Brain microvascular endothelial cell (primary cell): ENCODE results near the gene RPL10A.
A peak's percentile ranks its signal among the peaks of the same experiment; 100 is the strongest.

ENCODE experiments used
- DNase-seq: peaks from one replicate; pipeline ENCODE4 v3.0.0-alpha.2; 2020
- H3K27ac ChIP-seq: fragments of 250-450 bp; sonication (Bioruptor Pico); 2 replicates; pipeline ENCODE4 v1.5.1; 2020; ENCODE audit warnings: mild to moderate bottlenecking, moderate library complexity
- H3K27me3 ChIP-seq: fragments of 250-450 bp; sonication (Bioruptor Pico); replicated peaks from 2 replicates; pipeline ENCODE4 v1.5.1; 2020; ENCODE audit warnings: mild to moderate bottlenecking
- H3K36me3 ChIP-seq: fragments of 250-450 bp; sonication (Bioruptor Pico); replicated peaks from 2 replicates; pipeline ENCODE4 v1.5.1; 2020; ENCODE audit warnings: mild to moderate bottlenecking
- H3K4me3 ChIP-seq: 2 replicates; pipeline ENCODE4 v1.5.1; 2011; ENCODE audit warnings: low read depth, mild to moderate bottlenecking, control low read depth, low read length, moderate library complexity
- CTCF ChIP-seq: IDR thresholded peaks from 2 replicates; pipeline ENCODE4 v1.5.1; 2011; ENCODE audit warnings: low read depth, mild to moderate bottlenecking, moderate library complexity, low read length, control low read depth, inconsistent platforms; ENCODE audit errors: missing control alignments
- in situ Hi-C: cut with HindIII; loops from 2 replicates; pipeline ENCODE4 v1.10.0; 2017; ENCODE audit warnings: low sequenced_read_pairs, low pct_ligation_motif_present

RPL10A gene

GRCh38 chr6:35461270-35461669, 6.9 kb upstream of the RPL10A start:
- no peak for DNase-seq
- no peak overlapping the region for H3K27ac ChIP-seq
- TF ChIP-seq CTCF, result no peak
- no peaks in the 10 kb centered on the region for H3K27me3 ChIP-seq
- no peak overlapping the region for H3K4me3 ChIP-seq
- H3K36me3 ChIP-seq, result no peaks in the 10 kb centered on the region
- in situ Hi-C loops, result no loop called here

- no peak for TF ChIP-seq CTCF
- DNase-seq, result no peak
- in situ Hi-C loops, result no loop called here
- H3K27me3 ChIP-seq, result no peaks in the 10 kb centered on the region
- no peaks in the 10 kb centered on the region for H3K36me3 ChIP-seq
- no peak overlapping the region for H3K27ac ChIP-seq
- no peak overlapping the region for H3K4me3 ChIP-seq
Observed at GRCh38 chr6:35463292-35463691, 4.9 kb upstream of the RPL10A start.

- Histone ChIP-seq H3K27me3 (no peaks in the 10 kb centered on the region), H3K4me3 (no peak overlapping the region), H3K27ac (no peak overlapping the region), H3K36me3 (peaks cover 23% of the 10 kb centered on the region)
- in situ Hi-C loops, result no loop called here
- no peak for DNase-seq
- TF ChIP-seq CTCF, result no peak
Observed at GRCh38 chr6:35465646-35466045, 2.6 kb upstream of the RPL10A start.

GRCh38 chr6:35468980-35469750, 964 bp downstream of the RPL10A start:
- no peak for DNase-seq
- Histone ChIP-seq H3K27ac (peak overlapping the region; percentile 87), H3K36me3 (peaks cover 49% of the 10 kb centered on the region), H3K4me3 (peak overlapping the region; percentile 96), H3K27me3 (no peaks in the 10 kb centered on the region)
- in situ Hi-C loops, result no loop called here
- TF ChIP-seq CTCF, result no peak

DNA sequence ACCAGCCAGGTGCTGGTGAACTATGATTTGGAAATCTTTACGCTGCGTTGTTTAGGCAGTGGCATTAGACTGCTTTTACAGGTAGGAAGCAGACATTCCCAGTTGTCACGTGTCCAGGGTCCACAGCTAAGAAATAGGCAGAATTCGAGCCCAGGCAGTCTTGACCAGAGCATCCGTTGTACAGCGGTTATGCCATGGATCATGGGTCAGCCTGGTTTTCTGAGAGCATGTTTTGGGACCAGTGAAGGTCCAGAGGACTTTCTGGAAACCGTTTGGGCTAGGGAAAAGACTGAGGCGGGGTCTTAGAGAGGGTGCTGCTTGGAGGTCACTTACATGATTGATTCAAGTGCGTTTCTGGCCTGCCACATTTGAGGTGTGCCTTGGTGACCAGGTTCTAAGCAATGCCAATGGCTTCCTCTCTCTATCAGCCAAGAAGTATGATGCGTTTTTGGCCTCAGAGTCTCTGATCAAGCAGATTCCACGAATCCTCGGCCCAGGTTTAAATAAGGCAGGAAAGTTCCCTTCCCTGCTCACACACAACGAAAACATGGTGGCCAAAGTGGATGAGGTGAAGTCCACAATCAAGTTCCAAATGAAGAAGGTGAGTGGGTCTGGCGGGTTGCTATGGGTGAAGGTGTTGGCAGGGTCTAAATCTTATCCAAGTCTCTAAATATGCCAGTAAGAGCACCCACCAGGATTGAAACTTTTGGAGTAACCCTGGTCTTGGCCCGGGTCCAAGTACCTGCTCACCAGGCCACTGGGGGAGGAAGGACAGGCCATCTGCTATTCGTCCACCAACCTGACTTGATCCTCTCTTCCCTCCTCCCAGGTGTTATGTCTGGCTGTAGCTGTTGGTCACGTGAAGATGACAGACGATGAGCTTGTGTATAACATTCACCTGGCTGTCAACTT, 1.8 kb downstream of the RPL10A start:
- Histone ChIP-seq H3K27ac (peak overlapping the region; percentile 87), H3K36me3 (peaks cover 55% of the 10 kb centered on the region), H3K4me3 (peak overlapping the region; percentile 96), H3K27me3 (no peaks in the 10 kb centered on the region)
- no peak for DNase-seq
- TF ChIP-seq CTCF, result no peak
- in situ Hi-C loops, result no loop called here
